NCI-H2196 treated with DMSO at 0.1 percent for 48 hours (cell line): ENCODE results near the gene BNIP3.

Experiments
- DNase-seq: peaks from one replicate; lab custom pipeline; 2025; ENCODE audit not compliant: unreplicated experiment; lab: John Stamatoyannopoulos, UW

The BNIP3 gene

GRCh38 chr10:131981429-131982184 lies at the start of gene BNIP3:
TSS of gene BNIP3 (minus strand) at chr10:131981923. CDS start at chr10:131981806, 117 bp downstream.
- peak; percentile 39 for DNase-seq

GRCh38 chr10:132030898-132031463 lies 49.3 kb upstream of the BNIP3 start:
- peak; percentile 31 for DNase-seq

- no peak for DNase-seq
These were observed 47.0 kb upstream of the BNIP3 start for GRCh38 chr10:132028706-132029105.

- no peak for DNase-seq
These were observed 45.8 kb upstream of the BNIP3 start for GRCh38 chr10:132027423-132027983.

- peak; percentile 22 for DNase-seq
These were observed 41.5 kb upstream of the BNIP3 start for GRCh38 chr10:132023092-132023811.

GRCh38 chr10:132022241-132022640 lies 40.5 kb upstream of the BNIP3 start:
- no peak for DNase-seq

- no peak for DNase-seq
These were observed 39.9 kb upstream of the BNIP3 start for GRCh38 chr10:132021504-132022143.

- no peak for DNase-seq
These were observed 39.3 kb upstream of the BNIP3 start for GRCh38 chr10:132021046-132021445.

- DNase-seq: no peak
These were observed 38.7 kb upstream of the BNIP3 start for GRCh38 chr10:132020456-132020855.

- no peak for DNase-seq
These were observed 37.6 kb upstream of the BNIP3 start for GRCh38 chr10:132019366-132019765.

- DNase-seq: no peak
These were observed 36.7 kb upstream of the BNIP3 start for GRCh38 chr10:132018446-132018845.

- DNase-seq: no peak
These were observed 34.8 kb upstream of the BNIP3 start for GRCh38 chr10:132016514-132016913.

GRCh38 chr10:132011445-132011844 lies 29.7 kb upstream of the BNIP3 start:
- DNase-seq: no peak

- no peak for DNase-seq
These were observed 29.3 kb upstream of the BNIP3 start for GRCh38 chr10:132011024-132011423.

GRCh38 chr10:132010483-132010882 lies 28.8 kb upstream of the BNIP3 start:
- no peak for DNase-seq

GRCh38 chr10:132009575-132009974 lies 27.9 kb upstream of the BNIP3 start:
- no peak for DNase-seq

- DNase-seq: no peak
These were observed 26.0 kb upstream of the BNIP3 start for GRCh38 chr10:132007681-132008080.

- DNase-seq: no peak
These were observed 25.2 kb upstream of the BNIP3 start for GRCh38 chr10:132006966-132007365.

- no peak for DNase-seq
These were observed 23.4 kb upstream of the BNIP3 start for GRCh38 chr10:132005147-132005546.

GRCh38 chr10:132004052-132004451 lies 22.3 kb upstream of the BNIP3 start:
- DNase-seq: no peak

GRCh38 chr10:132003282-132003924 lies 21.7 kb upstream of the BNIP3 start:
- DNase-seq: no peak
